Measurements from ENCODE around the gene MGAT5.

The MGAT5 gene

DNA sequence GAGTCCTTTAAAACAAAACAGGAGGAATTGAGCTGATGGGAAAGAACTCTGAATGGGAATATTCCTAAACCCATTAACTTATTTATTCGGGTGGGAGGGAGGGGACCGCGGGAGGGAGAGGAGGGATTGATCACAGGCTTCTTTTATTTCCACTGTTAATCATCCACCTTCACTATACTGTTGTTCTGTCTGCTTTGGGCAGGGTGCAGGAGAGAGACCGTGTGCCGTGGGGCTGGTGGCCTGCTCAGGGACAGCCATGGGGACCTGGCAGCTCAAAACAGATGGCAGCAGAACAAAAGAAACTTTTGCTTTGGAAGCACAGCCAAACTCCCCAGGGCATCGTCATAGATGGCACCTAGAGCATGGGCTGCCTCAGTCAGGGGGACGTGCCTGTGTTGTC, 195.3 kb downstream of the MGAT5 start:
- Histone ChIP-seq H3K4me1 (ENCODE audit: control insufficient read depth, low read depth, low read length) (no peaks in the 10 kb centered on the region), H3K36me3 (ENCODE audit: control insufficient read depth, low read depth, low read length) (no peaks in the 10 kb centered on the region), H3K27ac (ENCODE audit: low read length) (no peak overlapping the region)

DNA sequence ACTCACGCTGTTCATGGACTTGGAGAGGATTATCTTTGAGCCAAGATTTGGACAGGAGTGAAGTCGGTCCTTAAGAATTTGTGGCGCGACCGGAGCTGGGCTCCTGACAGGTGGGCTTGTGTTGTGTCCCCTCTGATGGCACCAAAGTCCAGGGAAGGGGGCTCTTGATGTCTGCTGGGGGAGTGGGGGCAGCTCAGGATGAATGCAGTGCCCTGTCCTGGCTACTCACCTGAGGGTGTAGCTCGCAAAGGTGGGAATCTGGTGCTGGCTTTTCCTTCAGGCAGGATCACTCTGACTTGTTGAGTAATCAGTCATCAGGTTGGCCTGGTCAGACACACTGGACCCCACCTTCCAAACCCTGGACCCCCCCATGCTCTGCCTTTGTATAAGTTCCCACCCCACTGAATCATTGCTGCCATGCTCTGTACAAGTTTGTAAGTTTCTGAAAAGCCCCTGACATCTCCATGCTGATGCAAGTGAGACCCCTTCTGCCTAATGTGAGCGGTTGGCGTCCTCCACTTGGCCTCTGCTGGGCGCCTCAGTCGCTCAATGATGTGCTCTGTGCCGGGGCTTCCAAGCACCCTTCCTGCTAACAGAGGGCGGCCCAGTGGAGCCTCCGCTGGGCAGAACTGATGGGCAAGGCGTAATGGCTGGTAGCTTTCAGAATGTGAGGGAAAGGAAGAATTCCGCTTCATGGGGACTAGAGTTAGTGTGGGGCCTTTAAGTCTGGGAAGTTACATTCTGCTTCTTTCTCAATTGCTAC, 196.1 kb downstream of the MGAT5 start:
- H3K27ac ChIP-seq (ENCODE audit: low read length): no peak overlapping the region
- no peak overlapping the region for H3K4me3 ChIP-seq (ENCODE audit: low read length)
- H3K27me3 ChIP-seq (ENCODE audit: control insufficient read depth, insufficient read depth, low read length): no peaks in the 10 kb centered on the region
- no peaks in the 10 kb centered on the region for H3K36me3 ChIP-seq (ENCODE audit: control insufficient read depth, low read depth, low read length)
- no peaks in the 10 kb centered on the region for H3K9me3 ChIP-seq (ENCODE audit: control insufficient read depth, low read depth, low read length)
- no peak overlapping the region for H3K9ac ChIP-seq (ENCODE audit: low read length)
- H3K4me1 ChIP-seq (ENCODE audit: control insufficient read depth, low read depth, low read length): no peaks in the 10 kb centered on the region

More for the DNA sequence above, 195.3 kb downstream of the MGAT5 start:
- H3K9me3 ChIP-seq (ENCODE audit: control insufficient read depth, low read depth, low read length): no peaks in the 10 kb centered on the region
- no peak overlapping the region for H3K4me3 ChIP-seq (ENCODE audit: low read length)
- no peaks in the 10 kb centered on the region for H3K27me3 ChIP-seq (ENCODE audit: control insufficient read depth, insufficient read depth, low read length)
- H3K9ac ChIP-seq (ENCODE audit: low read length): no peak overlapping the region

DNA sequence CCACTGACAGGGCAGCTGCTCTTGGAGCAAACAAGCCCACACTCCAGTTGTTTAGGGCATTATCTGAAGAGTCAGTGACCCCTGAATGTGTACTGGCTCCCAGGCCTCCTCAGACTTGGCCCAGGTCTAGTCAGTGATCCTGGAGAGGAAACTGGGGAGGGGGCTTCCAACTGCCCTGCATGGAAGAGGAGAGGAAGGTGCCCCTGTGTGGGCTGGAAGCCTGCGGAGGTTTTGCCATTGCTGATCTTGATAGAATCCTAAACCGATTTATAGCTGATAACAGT, 197.4 kb downstream of the MGAT5 start:
- Histone ChIP-seq H3K36me3 (ENCODE audit: control insufficient read depth, low read depth, low read length) (no peaks in the 10 kb centered on the region), H3K27me3 (ENCODE audit: control insufficient read depth, insufficient read depth, low read length) (no peaks in the 10 kb centered on the region), H3K4me3 (ENCODE audit: low read length) (no peak overlapping the region), H3K9ac (ENCODE audit: low read length) (no peak overlapping the region), H3K27ac (ENCODE audit: low read length) (no peak overlapping the region), H3K4me1 (ENCODE audit: control insufficient read depth, low read depth, low read length) (no peaks in the 10 kb centered on the region), H3K9me3 (ENCODE audit: control insufficient read depth, low read depth, low read length) (no peaks in the 10 kb centered on the region)

DNA sequence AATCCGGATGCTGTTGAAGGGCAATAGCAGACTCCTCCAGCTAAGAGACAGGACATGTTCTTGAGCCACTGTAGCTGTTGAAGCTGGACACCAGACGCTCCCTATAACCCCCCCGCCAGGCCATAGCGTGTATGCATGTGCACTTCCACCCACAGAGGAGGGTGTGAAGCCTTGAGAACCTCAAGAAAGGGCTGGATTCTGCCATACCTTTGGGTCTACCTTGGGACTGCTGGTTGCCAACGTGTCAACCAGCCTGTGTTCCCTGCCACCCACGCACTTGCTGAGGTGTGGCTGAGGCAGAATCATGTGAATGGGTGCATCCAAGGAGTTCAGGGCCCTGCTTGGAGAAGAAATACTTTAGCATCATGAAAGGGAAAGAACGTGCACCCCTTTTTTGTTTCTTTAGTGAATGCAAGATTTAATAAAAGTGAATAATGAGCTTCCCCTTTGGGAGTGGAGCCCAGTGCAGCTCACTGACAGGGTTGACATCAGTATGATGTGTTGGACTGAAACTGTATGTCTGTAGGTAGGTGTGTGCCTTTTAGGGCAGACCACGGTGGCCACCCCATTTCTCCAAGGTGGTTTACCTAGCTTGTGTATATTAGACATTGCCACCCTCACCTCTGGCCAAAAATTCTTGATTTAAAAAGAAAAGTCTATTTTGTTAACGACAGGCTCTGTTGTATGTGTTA, 198.3 kb downstream of the MGAT5 start:
- Histone ChIP-seq H3K9ac (ENCODE audit: low read length) (no peak overlapping the region), H3K27me3 (ENCODE audit: control insufficient read depth, insufficient read depth, low read length) (no peaks in the 10 kb centered on the region), H3K9me3 (ENCODE audit: control insufficient read depth, low read depth, low read length) (no peaks in the 10 kb centered on the region), H3K4me3 (ENCODE audit: low read length) (no peak overlapping the region), H3K36me3 (ENCODE audit: control insufficient read depth, low read depth, low read length) (no peaks in the 10 kb centered on the region), H3K4me1 (ENCODE audit: control insufficient read depth, low read depth, low read length) (no peaks in the 10 kb centered on the region), H3K27ac (ENCODE audit: low read length) (no peak overlapping the region)

DNA sequence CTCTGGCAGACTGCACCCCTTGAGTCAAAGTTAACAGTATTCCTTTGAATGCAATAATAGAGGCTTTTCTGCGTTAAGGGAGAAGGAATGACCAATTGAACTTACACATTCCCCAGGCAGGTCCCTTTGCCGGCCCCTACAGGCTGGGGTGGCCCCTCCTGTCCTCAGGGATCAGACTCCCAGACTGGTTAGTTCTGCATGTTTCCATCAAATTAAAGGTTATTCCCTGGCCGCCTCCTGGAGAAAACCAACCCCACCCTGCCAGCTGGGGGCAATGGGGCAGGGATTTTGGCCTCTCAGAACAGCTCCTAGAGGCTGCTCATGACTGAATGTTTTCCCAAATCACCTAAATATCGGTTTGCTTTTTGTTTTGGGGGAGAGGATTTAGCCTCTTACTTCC, 199.6 kb downstream of the MGAT5 start:
- no peak overlapping the region for H3K27ac ChIP-seq (ENCODE audit: low read length)
- no peak overlapping the region for H3K4me3 ChIP-seq (ENCODE audit: low read length)
- H3K4me1 ChIP-seq (ENCODE audit: control insufficient read depth, low read depth, low read length): no peaks in the 10 kb centered on the region
- no peaks in the 10 kb centered on the region for H3K36me3 ChIP-seq (ENCODE audit: control insufficient read depth, low read depth, low read length)
- H3K27me3 ChIP-seq (ENCODE audit: control insufficient read depth, insufficient read depth, low read length): no peaks in the 10 kb centered on the region
- H3K9me3 ChIP-seq (ENCODE audit: control insufficient read depth, low read depth, low read length): no peaks in the 10 kb centered on the region
- no peak overlapping the region for H3K9ac ChIP-seq (ENCODE audit: low read length)

DNA sequence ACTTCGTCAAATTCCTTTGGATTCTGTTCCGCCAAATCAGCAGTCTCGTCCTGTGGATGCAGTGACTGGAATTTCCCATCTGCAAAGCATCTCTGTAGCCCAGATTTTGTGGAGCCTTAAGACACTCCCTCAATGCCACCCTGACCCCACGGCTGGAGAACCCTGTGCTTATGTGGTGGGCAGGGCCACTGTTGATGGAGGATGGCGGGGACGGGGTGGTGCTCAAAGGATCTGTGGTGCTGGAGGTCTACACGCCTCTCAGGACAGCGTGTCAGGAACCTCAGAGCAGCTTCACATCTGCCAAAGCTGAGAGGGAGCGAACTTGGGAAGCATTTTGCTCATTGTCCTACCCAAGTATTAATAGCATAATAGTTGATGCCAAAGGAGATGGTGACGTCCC, 200.1 kb downstream of the MGAT5 start:
- H3K27ac ChIP-seq (ENCODE audit: low read length): no peak overlapping the region

DNA sequence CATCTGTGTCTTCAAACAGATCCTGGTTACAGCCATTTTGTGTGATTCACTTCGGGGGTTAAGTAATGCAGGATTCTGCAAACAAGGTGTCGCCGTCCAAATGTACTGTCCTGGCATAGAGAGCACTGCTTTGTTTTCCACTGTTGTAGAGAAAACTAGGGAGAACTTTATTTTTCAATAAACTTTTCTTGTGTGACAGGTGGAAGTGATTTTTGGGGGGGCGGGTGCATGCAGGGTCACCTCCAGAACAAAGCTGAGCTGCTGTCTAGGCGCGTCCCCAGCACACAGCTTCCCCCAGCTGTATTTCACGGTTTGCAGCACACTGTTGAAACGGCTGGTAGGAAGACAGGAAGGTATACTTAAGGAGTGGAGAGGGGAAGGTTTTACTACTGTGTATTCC, 200.6 kb downstream of the MGAT5 start:
- no peaks in the 10 kb centered on the region for H3K36me3 ChIP-seq (ENCODE audit: control insufficient read depth, low read depth, low read length)
- H3K27ac ChIP-seq (ENCODE audit: low read length): no peak overlapping the region
- H3K27me3 ChIP-seq (ENCODE audit: control insufficient read depth, insufficient read depth, low read length): no peaks in the 10 kb centered on the region
- H3K9me3 ChIP-seq (ENCODE audit: control insufficient read depth, low read depth, low read length): no peaks in the 10 kb centered on the region
- no peak overlapping the region for H3K4me3 ChIP-seq (ENCODE audit: low read length)
- no peaks in the 10 kb centered on the region for H3K4me1 ChIP-seq (ENCODE audit: control insufficient read depth, low read depth, low read length)
- no peak overlapping the region for H3K9ac ChIP-seq (ENCODE audit: low read length)

More for the DNA sequence above, 200.1 kb downstream of the MGAT5 start:
- H3K36me3 ChIP-seq (ENCODE audit: control insufficient read depth, low read depth, low read length): no peaks in the 10 kb centered on the region
- no peaks in the 10 kb centered on the region for H3K9me3 ChIP-seq (ENCODE audit: control insufficient read depth, low read depth, low read length)
- H3K9ac ChIP-seq (ENCODE audit: low read length): no peak overlapping the region
- no peaks in the 10 kb centered on the region for H3K4me1 ChIP-seq (ENCODE audit: control insufficient read depth, low read depth, low read length)
- H3K27me3 ChIP-seq (ENCODE audit: control insufficient read depth, insufficient read depth, low read length): no peaks in the 10 kb centered on the region
- no peak overlapping the region for H3K4me3 ChIP-seq (ENCODE audit: low read length)

DNA sequence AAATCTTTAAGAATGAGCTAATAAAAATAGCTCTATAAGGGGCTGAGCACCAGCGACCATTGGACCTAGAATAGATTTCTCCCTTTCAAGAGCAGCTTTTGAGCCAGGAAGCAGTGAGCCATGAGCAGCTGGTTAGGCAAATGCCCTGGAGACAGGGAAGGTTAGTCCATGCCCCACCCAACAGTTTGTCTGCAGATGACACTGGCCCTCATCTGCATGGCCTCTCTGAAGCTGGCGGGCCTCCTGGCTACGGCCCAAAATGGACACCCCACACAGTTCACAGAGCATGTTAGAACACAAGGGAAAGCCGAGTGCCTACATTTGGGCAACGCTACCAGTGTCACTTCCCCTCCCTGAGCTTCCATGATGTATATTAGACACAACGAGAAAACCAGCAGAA, 201.1 kb downstream of the MGAT5 start:
- H3K4me1 ChIP-seq (ENCODE audit: control insufficient read depth, low read depth, low read length): no peaks in the 10 kb centered on the region
- H3K9ac ChIP-seq (ENCODE audit: low read length): no peak overlapping the region
- no peak overlapping the region for H3K27ac ChIP-seq (ENCODE audit: low read length)
- H3K36me3 ChIP-seq (ENCODE audit: control insufficient read depth, low read depth, low read length): no peaks in the 10 kb centered on the region
- no peak overlapping the region for H3K4me3 ChIP-seq (ENCODE audit: low read length)
- no peaks in the 10 kb centered on the region for H3K9me3 ChIP-seq (ENCODE audit: control insufficient read depth, low read depth, low read length)
- no peaks in the 10 kb centered on the region for H3K27me3 ChIP-seq (ENCODE audit: control insufficient read depth, insufficient read depth, low read length)

DNA sequence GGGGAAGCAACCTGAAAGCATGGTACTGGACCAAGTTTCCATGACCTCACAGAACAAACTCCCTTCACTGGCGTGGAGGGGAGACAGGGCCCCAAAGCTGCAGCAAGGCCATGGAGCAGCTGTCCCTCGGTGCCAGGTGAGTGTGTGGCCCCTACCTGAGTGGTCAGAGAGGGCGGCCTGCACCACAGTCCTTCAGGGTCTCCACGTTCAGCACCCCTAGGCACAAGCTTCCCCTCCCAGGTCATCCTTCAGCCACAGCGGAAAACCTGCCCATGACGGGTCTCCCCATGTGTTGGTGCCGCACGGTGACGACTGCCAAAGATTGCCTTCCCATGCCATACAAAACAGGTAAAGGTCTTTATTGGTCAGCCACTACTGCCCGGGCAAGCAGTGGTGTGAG, 201.6 kb downstream of the MGAT5 start:
- H3K4me1 ChIP-seq (ENCODE audit: control insufficient read depth, low read depth, low read length): no peaks in the 10 kb centered on the region
- H3K9me3 ChIP-seq (ENCODE audit: control insufficient read depth, low read depth, low read length): no peaks in the 10 kb centered on the region
- no peak overlapping the region for H3K27ac ChIP-seq (ENCODE audit: low read length)
- no peak overlapping the region for H3K9ac ChIP-seq (ENCODE audit: low read length)
- H3K27me3 ChIP-seq (ENCODE audit: control insufficient read depth, insufficient read depth, low read length): no peaks in the 10 kb centered on the region
- no peak overlapping the region for H3K4me3 ChIP-seq (ENCODE audit: low read length)
- no peaks in the 10 kb centered on the region for H3K36me3 ChIP-seq (ENCODE audit: control insufficient read depth, low read depth, low read length)

DNA sequence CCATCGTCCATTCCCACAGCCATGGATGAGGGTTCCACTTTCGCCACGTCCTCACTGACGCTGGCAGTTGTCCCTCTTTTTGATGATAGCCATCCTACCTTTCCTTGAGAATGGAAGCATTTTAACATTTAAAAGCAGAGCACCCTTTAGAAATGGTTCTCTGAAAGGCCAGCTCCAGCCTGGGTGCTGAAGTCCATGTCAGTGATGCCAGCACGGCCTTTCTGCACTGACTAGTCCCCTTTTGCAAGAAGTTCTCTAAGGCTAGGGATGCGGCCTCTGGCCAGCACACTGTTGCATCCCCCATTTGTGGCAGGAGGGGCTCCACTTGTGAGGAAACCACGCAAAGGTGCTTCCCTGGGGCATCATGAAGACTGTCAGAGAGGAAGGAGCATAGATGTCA, 203.5 kb downstream of the MGAT5 start:
- Histone ChIP-seq H3K27ac (ENCODE audit: low read length) (no peak overlapping the region), H3K27me3 (ENCODE audit: control insufficient read depth, insufficient read depth, low read length) (no peaks in the 10 kb centered on the region), H3K4me3 (ENCODE audit: low read length) (no peak overlapping the region), H3K4me1 (ENCODE audit: control insufficient read depth, low read depth, low read length) (no peaks in the 10 kb centered on the region), H3K9ac (ENCODE audit: low read length) (no peak overlapping the region), H3K9me3 (ENCODE audit: control insufficient read depth, low read depth, low read length) (no peaks in the 10 kb centered on the region), H3K36me3 (ENCODE audit: control insufficient read depth, low read depth, low read length) (no peaks in the 10 kb centered on the region)

DNA sequence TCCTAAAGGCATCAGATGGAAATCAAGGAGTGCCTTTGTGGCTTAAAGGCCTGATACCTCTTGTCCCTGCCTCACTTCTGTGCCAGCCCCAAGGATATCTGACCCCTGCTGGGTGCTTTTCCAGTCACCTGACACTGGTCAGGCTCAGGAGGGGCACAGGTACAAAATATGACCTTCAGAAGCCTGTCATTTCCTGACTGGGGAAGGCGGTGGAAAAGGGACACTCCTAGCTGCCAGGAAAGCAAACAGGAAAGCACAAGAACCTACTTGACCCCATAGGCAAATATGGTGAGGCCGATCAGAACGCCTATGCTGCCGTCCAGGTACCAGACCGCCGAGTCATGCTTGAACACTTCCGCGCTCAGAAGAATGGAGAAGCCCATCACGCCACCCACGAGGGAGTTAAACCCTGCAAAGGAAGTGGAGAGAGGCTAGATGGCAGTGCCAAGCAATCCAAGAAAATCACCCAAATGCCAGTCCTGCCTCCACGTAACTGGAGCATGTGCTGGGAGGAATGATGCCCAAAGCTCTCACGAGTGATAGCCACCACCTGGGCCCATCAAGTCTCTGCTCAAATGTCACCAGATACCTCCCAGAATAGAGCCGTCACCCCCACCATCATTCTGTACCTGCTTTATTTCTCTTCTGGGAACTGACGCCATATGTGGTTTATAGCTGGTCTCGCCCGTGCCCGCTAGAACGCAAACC, 204.0 kb downstream of the MGAT5 start:
- Histone ChIP-seq H3K9ac (ENCODE audit: low read length) (no peak overlapping the region), H3K4me3 (ENCODE audit: low read length) (no peak overlapping the region), H3K9me3 (ENCODE audit: control insufficient read depth, low read depth, low read length) (no peaks in the 10 kb centered on the region), H3K4me1 (ENCODE audit: control insufficient read depth, low read depth, low read length) (no peaks in the 10 kb centered on the region), H3K36me3 (ENCODE audit: control insufficient read depth, low read depth, low read length) (no peaks in the 10 kb centered on the region), H3K27ac (ENCODE audit: low read length) (no peak overlapping the region), H3K27me3 (ENCODE audit: control insufficient read depth, insufficient read depth, low read length) (no peaks in the 10 kb centered on the region)

DNA sequence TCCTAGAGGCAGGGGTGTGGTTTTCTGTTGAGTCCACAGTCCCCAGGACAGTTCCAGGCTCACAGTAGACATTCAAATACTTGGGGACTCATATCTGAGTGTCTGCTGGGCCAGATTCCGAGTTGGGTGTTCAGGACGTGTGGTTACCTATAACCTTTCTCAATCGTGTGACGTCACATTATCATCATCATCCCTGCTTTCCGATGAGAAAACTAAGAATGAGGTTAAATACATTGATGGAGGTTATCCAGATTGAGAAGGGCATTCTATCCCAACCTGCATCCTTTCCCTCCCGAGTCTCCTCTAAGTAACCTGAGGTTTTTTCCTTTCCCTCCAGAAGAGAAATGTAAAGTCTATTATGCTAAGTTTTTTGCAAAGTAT, 204.6 kb downstream of the MGAT5 start:
- H3K27ac ChIP-seq (ENCODE audit: low read length): no peak overlapping the region
- no peaks in the 10 kb centered on the region for H3K4me1 ChIP-seq (ENCODE audit: control insufficient read depth, low read depth, low read length)
- H3K27me3 ChIP-seq (ENCODE audit: control insufficient read depth, insufficient read depth, low read length): no peaks in the 10 kb centered on the region
- H3K9me3 ChIP-seq (ENCODE audit: control insufficient read depth, low read depth, low read length): no peaks in the 10 kb centered on the region
- H3K4me3 ChIP-seq (ENCODE audit: low read length): no peak overlapping the region
- no peak overlapping the region for H3K9ac ChIP-seq (ENCODE audit: low read length)
- no peaks in the 10 kb centered on the region for H3K36me3 ChIP-seq (ENCODE audit: control insufficient read depth, low read depth, low read length)
